Measurements from ENCODE around the gene ITIH4.

- TF ChIP-seq CTCF (IDR thresholded peaks at IDR 0.05; ENCODE audit: borderline replicate concordance, extremely low read depth, low read length, poor library complexity, severe bottlenecking) (no peak), EZH2 (IDR thresholded peaks at IDR 0.05; ENCODE audit: borderline replicate concordance, low read depth, low read length, severe bottlenecking) (no peak)
These were observed 49.1 kb upstream of the ITIH4 start for GRCh38 chr3:52879581-52879980.

All from DND-41 (cell line).